K562 (cell line): ENCODE measurements around the gene OTP. TPM values are rescaled to one million over a fixed set of nuclear protein-coding genes. Genes with fewer than 3 reads are reported as not detected.
"Not testable (repeated sequence)": the region's sequence is repeated elsewhere in the genome, so short reads cannot be mapped to it uniquely, and the experiment has no call there.

Experiments
- ATAC-seq: fragments of 200-7000 bp; cut with Tn5 transposase; 3 replicates; pipeline ENCODE4 v1.9.1; 2020; ENCODE audit warnings: moderate library complexity
- BruUV-seq: library from RNA; stranded (reverse); fragments of 400-500 nt; replicated peaks from 2 replicates; lab custom pipeline; 2021; lab: Mats Ljungman, UMichigan
- CTCF ChIA-PET: fragments of 300-600 bp; formaldehyde crosslinking; extraction: SDS; loops from one replicate; lab custom pipeline; 2021; ENCODE audit warnings: low intra/inter-chr PET ratio; lab: Yijun Ruan, JAX
- POLR2A ChIA-PET: fragments of 300-600, 350-650 bp; sonication (Branson Sonifier 250); formaldehyde crosslinking; extraction: SDS; loops from one replicate; lab custom pipeline; 2021; ENCODE audit warnings: antibody characterized with exemption, inconsistent platforms; lab: Yijun Ruan, JAX
- DNase-seq, 4 experiments: peaks; one replicate each; pipeline versions ENCODE4 v3.0.0 to v3.0.0-alpha.2; 2011 to 2018; ENCODE audit warnings: low spot score in 3 of 4, mixed read lengths in 3 of 4; ENCODE audit errors: extremely low read depth in 1 of 4
- FAIRE-seq: peaks from 2 replicates; lab custom pipeline; 2011; peaks lifted over from hg19 to GRCh38; lab: Jason Lieb, UNC
- H2AFZ ChIP-seq: 2 replicates; pipeline ENCODE4 v1.6.0; 2011; ENCODE audit warnings: low read depth, low read length, control low read depth, inconsistent platforms
- H3K27ac ChIP-seq: fragments of 200-600 bp; 3 replicates; pipeline ENCODE4 v1.8.0; 2011; ENCODE audit warnings: low read depth, mild to moderate bottlenecking, control low read depth, inconsistent platforms, low read length, moderate library complexity, mixed read lengths; ENCODE audit errors: extremely low read depth
- H3K27me3 ChIP-seq, 2 experiments: fragments of 300-600 bp in 1 of 2; 2 replicates in 1 of 2; 3 replicates in 1 of 2; pipeline versions ENCODE4 v1.6.0 to v1.8.0; 2011; ENCODE audit warnings: inconsistent platforms in 2 of 2, low read length in 2 of 2, mild to moderate bottlenecking in 1 of 2, mixed read lengths in 1 of 2, moderate library complexity in 1 of 2; ENCODE audit not compliant: control insufficient read depth in 2 of 2, insufficient read depth in 2 of 2
- H3K36me3 ChIP-seq: fragments of 300-600 bp; 3 replicates; pipeline ENCODE4 v1.8.0; 2011; ENCODE audit warnings: mild to moderate bottlenecking, low read length, inconsistent platforms; ENCODE audit not compliant: control insufficient read depth, insufficient read depth
- H3K4me1 ChIP-seq, 2 experiments: fragments of 200-600 bp in 1 of 2; replicated peaks in 1 of 2; 2 replicates in 1 of 2; 3 replicates in 1 of 2; pipeline versions ENCODE4 v1.5.1 to v1.8.0; 2011; ENCODE audit warnings: inconsistent platforms in 2 of 2, low read length in 2 of 2, mild to moderate bottlenecking in 1 of 2, mixed read lengths in 1 of 2, moderate library complexity in 1 of 2; ENCODE audit not compliant: control insufficient read depth in 2 of 2, insufficient read depth in 2 of 2
- H3K4me2 ChIP-seq: 2 replicates; pipeline ENCODE4 v1.6.1; 2011; ENCODE audit warnings: low read length, control low read depth, inconsistent platforms, mixed read lengths; ENCODE audit not compliant: insufficient read depth
- H3K4me3 ChIP-seq: fragments of 200-600 bp; sonication (generic), shearing (Covaris generic); 2 replicates; pipeline ENCODE4 v1.5.1; 2016; ENCODE audit warnings: control low read depth, inconsistent platforms
- H3K79me2 ChIP-seq: fragments of 200-600 bp; 3 replicates; pipeline ENCODE4 v1.8.0; 2011; ENCODE audit warnings: low read length, inconsistent platforms; ENCODE audit not compliant: control insufficient read depth, insufficient read depth
- H3K9ac ChIP-seq, 2 experiments: 2 replicates each; pipeline versions ENCODE4 v1.6.0 to v1.6.1; 2011; ENCODE audit warnings: low read depth in 2 of 2, low read length in 2 of 2, control low read depth in 1 of 2, inconsistent platforms in 1 of 2, mild to moderate bottlenecking in 1 of 2, mixed read lengths in 1 of 2; ENCODE audit not compliant: insufficient read depth in 1 of 2
- H3K9me1 ChIP-seq: one replicate; pipeline ENCODE4 v1.6.0; 2011; ENCODE audit warnings: inconsistent platforms, mild to moderate bottlenecking, low read length, moderate library complexity; ENCODE audit not compliant: control insufficient read depth, insufficient read depth
- H3K9me3 ChIP-seq: replicated peaks from 2 replicates; pipeline ENCODE4 v1.5.1; 2011; ENCODE audit warnings: low read depth, low read length, inconsistent platforms; ENCODE audit not compliant: control insufficient read depth, insufficient read depth
- H4K20me1 ChIP-seq: replicated peaks from 2 replicates; pipeline ENCODE4 v1.6.1; 2011; ENCODE audit warnings: low read length, inconsistent platforms, mixed read lengths; ENCODE audit not compliant: control insufficient read depth, insufficient read depth
- CBFA2T3 ChIP-seq: fragments of 450-650 bp; IDR thresholded peaks from 2 replicates; pipeline ENCODE4 v1.6.1; 2017
- SNRNP70 ChIP-seq: fragments of 200-400 bp; formaldehyde crosslinking; optimal IDR thresholded peaks from 2 replicates; pipeline ENCODE3; 2017; ENCODE audit warnings: low read depth, low read length
- WGBS: fragments of 100-300 bp; shearing (Covaris generic); methylation state at CpG from one replicate; pipeline ENCODE4 v1.1.6; 2016; ENCODE audit warnings: low coverage, mixed read lengths; ENCODE audit not compliant: insufficient coverage; ENCODE audit errors: missing lambda C conversion rate; 5-methylcytosine and 5-hydroxymethylcytosine counted together
- in situ Hi-C: fragments of 300-500 bp; cut with MboI; formaldehyde crosslinking; loops from 4 replicates; pipeline ENCODE4 v1.15.0; 2018; ENCODE audit warnings: inconsistent platforms, mixed read lengths
- intact Hi-C: fragments of 100-400 bp; cut with micrococcal nuclease; formaldehyde crosslinking; loops from 2 replicates; pipeline ENCODE4 v1.14.2; 2022
- polyA plus RNA-seq, 8 experiments: library from polyadenylated mRNA; depleted of rRNA in 4 of 8; stranded (reverse) in 5 of 8; unstranded in 3 of 8; fragments of >200 nt; fragmentation: Nextera tagmentation in 2 of 8; fragmentation: Illumina TruSeq in 1 of 8; extraction: Ambion mirVana in 2 of 8; extraction: Trizol in 1 of 8; gene quantifications; 2 replicates each; pipeline versions ENCODE4 v1.2.1 to v1.2.3, GENCODE V29; 2011 to 2014; ENCODE audit warnings: inconsistent platforms in 1 of 8, missing spikeins in 1 of 8
- total RNA-seq, 7 experiments: library from RNA; depleted of rRNA in 6 of 7; stranded (reverse); fragments of >200 nt in 6 of 7; fragmentation: Illumina TruSeq in 2 of 7; extraction: Trizol in 2 of 7; gene quantifications; 2 replicates each; pipeline versions ENCODE4 v1.2.1 to v1.2.3, GENCODE V29; 2011 to 2021; ENCODE audit warnings: low replicate concordance in 1 of 7

Gene OTP
- total and polyA plus RNA-seq, 9 of the 15 experiments (the other 6 are each of a cell fraction or from before 2014, with no cell fraction given), result 0.04 to 0.16 (median 0.06) TPM; not detected in 4

- H3K9ac ChIP-seq, H3K4me2 ChIP-seq, BruUV-seq, ATAC-seq, H3K27me3 ChIP-seq, POLR2A ChIA-PET, H3K4me1 ChIP-seq, H3K36me3 ChIP-seq, FAIRE-seq, CTCF ChIA-PET, H4K20me1 ChIP-seq, H3K9me3 ChIP-seq, H3K79me2 ChIP-seq, in situ Hi-C loops, H3K9me1 ChIP-seq, DNase-seq, intact Hi-C loops, H2AFZ ChIP-seq, H3K27ac ChIP-seq, H3K4me3 ChIP-seq: not testable (repeated sequence)
- WGBS, result 0% methylated on average over 1 of the region's 15 CpGs
Observed at GRCh38 chr5:77608927-77609326, 29.6 kb downstream of the OTP start.

GRCh38 chr5:77607324-77607723 lies 31.2 kb downstream of the OTP start:
- Histone ChIP-seq H3K79me2 (no peaks in the 10 kb centered on the region), H3K9ac (no peak overlapping the region), H3K9me3 (no peaks in the 10 kb centered on the region), H3K27me3 (no peaks in the 10 kb centered on the region), H3K4me1 (no peaks in the 10 kb centered on the region), H3K4me2 (no peak overlapping the region), H2AFZ (no peak overlapping the region), H4K20me1 (no peaks in the 10 kb centered on the region), H3K4me3 (no peak overlapping the region), H3K36me3 (no peaks in the 10 kb centered on the region), H3K9me1 (no peaks in the 10 kb centered on the region), H3K27ac (no peak overlapping the region)
- BruUV-seq, result no TSS peak
- TF ChIP-seq SNRNP70 (no peak), CBFA2T3 (0 out of 2 replicates have a peak, but pooled peaks have one; percentile 11)
- ATAC-seq, result no peak
- intact Hi-C loops, result no loop called here
- no peak for FAIRE-seq
- in situ Hi-C loops, result no loop called here
- peak in 1 of 4 experiments; percentile 11 for DNase-seq
- CTCF ChIA-PET, result no interaction called here
- 0% methylated on average over 1 of the region's 1 CpG for WGBS
- POLR2A ChIA-PET, result no interaction called here
